Esophagus muscularis mucosa (tissue), 4 donors: Measurements from ENCODE around the gene TTC7B. TPM values are rescaled to one million over a fixed set of nuclear protein-coding genes. Genes with fewer than 3 reads are reported as not detected.
A peak's percentile ranks its signal among the peaks of the same experiment; 100 is the strongest.

Source experiments
- DNase-seq: peaks from one replicate; pipeline ENCODE4 v3.0.0-alpha.2; 2017; ENCODE audit errors: extremely low spot score
- H3K27ac ChIP-seq, 4 donors: fragments of 200-600 bp; sonication (generic); replicated peaks in 1 of 4; 1 replicate in 3 of 4; 2 replicates in 1 of 4; pipeline ENCODE4 v1.5.1; 2016 to 2019; ENCODE audit warnings: mild to moderate bottlenecking in 1 of 4
- H3K27me3 ChIP-seq, 4 donors: fragments of 200-600 bp; sonication (generic); one replicate each; pipeline versions ENCODE4 v1.5.1 to v1.6.0; 2016 to 2019
- H3K36me3 ChIP-seq, 4 donors: fragments of 200-600 bp; sonication (generic); one replicate each; pipeline ENCODE4 v1.5.1; 2016 to 2019
- H3K4me1 ChIP-seq, 4 donors: fragments of 200-600 bp; sonication (generic); one replicate each; pipeline ENCODE4 v1.5.1; 2016 to 2019
- H3K4me3 ChIP-seq, 4 donors: fragments of 200-600 bp; sonication (generic); 1 replicate in 2 of 4; 2 replicates in 2 of 4; pipeline ENCODE4 v1.5.1; 2016 to 2019; ENCODE audit warnings: mild to moderate bottlenecking in 4 of 4, moderate library complexity in 1 of 4
- H3K9me3 ChIP-seq, 4 donors: fragments of 200-600 bp; sonication (generic); 1 replicate in 3 of 4; 2 replicates in 1 of 4; pipeline ENCODE4 v1.5.1; 2016 to 2019
- CTCF ChIP-seq, 3 experiments: fragments of 200-600 bp in 2 of 3; fragments of 450-650 bp in 1 of 3; sonication (generic) in 2 of 3; IDR thresholded peaks; one replicate each; pipeline ENCODE4 v1.5.1; 2017 to 2019; ENCODE audit warnings: antibody characterized with exemption in 3 of 3, mild to moderate bottlenecking in 2 of 3, moderate library complexity in 1 of 3
- EP300 ChIP-seq: sonication (generic); formaldehyde crosslinking; IDR thresholded peaks from one replicate; pipeline ENCODE4 v1.6.1; 2017; ENCODE audit warnings: antibody characterized with exemption
- POLR2A ChIP-seq: fragments of 450-650 bp; IDR thresholded peaks from one replicate; pipeline ENCODE4 v1.6.1; 2017; ENCODE audit warnings: antibody characterized with exemption, moderate library complexity, mild to moderate bottlenecking, low read depth
- POLR2AphosphoS5 ChIP-seq, 2 donors: sonication (generic); formaldehyde crosslinking; IDR thresholded peaks; one replicate each; pipeline ENCODE4 v1.6.1; 2017; ENCODE audit warnings: antibody characterized with exemption in 2 of 2
- WGBS: methylation state at CpG from one replicate; pipeline ENCODE4 v1.1.5; 2018; 5-methylcytosine and 5-hydroxymethylcytosine counted together
- intact Hi-C: fragments of 100-400 bp; cut with DNase I; formaldehyde crosslinking; loops from one replicate; pipeline ENCODE4 v1.15.1; 2023
- total RNA-seq, 4 donors: library from RNA; depleted of rRNA; stranded (reverse); fragments of >200 nt; gene quantifications; one replicate each; pipeline versions ENCODE4 v1.1.0 to v1.2.1, GENCODE V29; 2016

Gene TTC7B
- total RNA-seq, 4 donors from 2014 or later: 54.4 to 148 (median 113) TPM

DNA sequence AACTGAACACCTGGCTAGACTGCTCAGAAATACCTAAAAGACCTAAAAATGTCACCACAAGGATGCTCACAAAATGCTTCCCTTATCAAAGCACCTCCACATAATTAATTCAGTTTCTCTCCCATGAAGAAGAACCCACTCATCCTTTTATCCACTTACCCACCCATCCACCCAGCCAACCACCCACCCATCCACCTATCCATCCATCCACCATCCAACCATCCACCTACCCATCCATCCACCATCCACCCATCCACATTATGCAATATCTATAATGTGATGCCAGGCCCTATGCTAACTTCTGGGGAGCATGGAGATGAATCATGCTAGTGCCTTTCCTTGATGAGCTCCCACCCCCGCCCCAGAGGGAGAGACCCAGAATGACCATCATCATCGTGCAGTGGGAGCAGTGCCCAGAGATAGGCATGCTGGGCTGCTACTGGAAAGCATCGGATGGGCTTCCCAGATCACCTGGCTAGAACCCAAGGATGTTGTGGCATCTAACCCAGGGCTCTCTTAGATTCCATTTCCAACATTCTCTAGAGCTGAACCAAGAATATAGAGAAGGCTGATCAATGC is 166.6 kb downstream of the TTC7B start:
- Histone ChIP-seq H3K27me3 (no peaks in the 10 kb centered on the region), H3K4me3 (no peak overlapping the region), H3K4me1 (peaks cover 0 to 89% (median 64%) of the 10 kb centered on the region in 4 donors), H3K36me3 (peaks cover 0 to 38% (median 11%) of the 10 kb centered on the region in 4 donors), H3K9me3 (no peaks in the 10 kb centered on the region), H3K27ac (no peak overlapping the region)
- WGBS: 100% methylated on average over 3 of the region's 3 CpGs
- intact Hi-C loops: no loop called here
- DNase-seq: no peak
- TF ChIP-seq CTCF (IDR thresholded peaks at IDR 0.05) (no peak), POLR2AphosphoS5 (IDR thresholded peaks at IDR 0.05) (no peak), POLR2A (no peak), EP300 (no peak)

DNA sequence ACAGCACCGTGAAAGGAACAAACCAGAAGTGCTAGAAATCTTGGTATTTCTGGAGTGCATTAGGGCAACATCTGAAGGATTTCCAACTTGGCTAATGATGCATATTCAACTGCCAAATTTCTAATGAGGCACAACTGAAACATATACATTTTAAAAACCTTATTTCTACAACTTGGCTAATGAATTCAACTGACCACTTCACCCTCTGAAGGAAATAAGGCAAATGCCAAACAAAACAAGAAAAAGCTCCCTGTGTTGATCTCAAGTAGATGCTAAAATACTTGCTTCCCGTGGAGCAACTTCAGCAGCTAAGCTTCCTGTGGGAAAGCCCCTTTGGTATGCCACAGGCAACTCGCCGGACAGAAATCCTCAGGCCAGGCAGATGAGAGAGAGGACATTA is 167.1 kb downstream of the TTC7B start:
- intact Hi-C loops: no loop called here
- Histone ChIP-seq H3K36me3 (peaks cover 0 to 33% (median 10%) of the 10 kb centered on the region in 4 donors), H3K9me3 (no peaks in the 10 kb centered on the region), H3K27ac (peak overlapping the region in 1 of 4 donors; percentile 14), H3K4me1 (peaks cover 0 to 89% (median 64%) of the 10 kb centered on the region in 4 donors), H3K27me3 (no peaks in the 10 kb centered on the region), H3K4me3 (no peak overlapping the region)
- no peak for TF ChIP-seq POLR2AphosphoS5 (IDR thresholded peaks at IDR 0.05)
- TF ChIP-seq EP300: no peak
- WGBS: 44% methylated on average over 4 of the region's 4 CpGs
- no peak for DNase-seq

- no peak overlapping the region for H3K4me3 ChIP-seq
- peaks cover under 1 to 89% (median 64%) of the 10 kb centered on the region in 4 donors for H3K4me1 ChIP-seq
- peaks cover 0 to 30% (median 10%) of the 10 kb centered on the region in 4 donors for H3K36me3 ChIP-seq
- H3K27me3 ChIP-seq: no peaks in the 10 kb centered on the region
- intact Hi-C loops: no loop called here
- no peaks in the 10 kb centered on the region for H3K9me3 ChIP-seq
- no peak overlapping the region for H3K27ac ChIP-seq
- WGBS: 95% methylated on average over 5 of the region's 5 CpGs
- DNase-seq: no peak
- TF ChIP-seq EP300: no peak
- no peak for TF ChIP-seq POLR2A
- TF ChIP-seq CTCF (IDR thresholded peaks at IDR 0.05): no peak
- no peak for TF ChIP-seq POLR2AphosphoS5 (IDR thresholded peaks at IDR 0.05)
Observed at GRCh38 chr14:90648421-90648820, 167.8 kb downstream of the TTC7B start.

DNA sequence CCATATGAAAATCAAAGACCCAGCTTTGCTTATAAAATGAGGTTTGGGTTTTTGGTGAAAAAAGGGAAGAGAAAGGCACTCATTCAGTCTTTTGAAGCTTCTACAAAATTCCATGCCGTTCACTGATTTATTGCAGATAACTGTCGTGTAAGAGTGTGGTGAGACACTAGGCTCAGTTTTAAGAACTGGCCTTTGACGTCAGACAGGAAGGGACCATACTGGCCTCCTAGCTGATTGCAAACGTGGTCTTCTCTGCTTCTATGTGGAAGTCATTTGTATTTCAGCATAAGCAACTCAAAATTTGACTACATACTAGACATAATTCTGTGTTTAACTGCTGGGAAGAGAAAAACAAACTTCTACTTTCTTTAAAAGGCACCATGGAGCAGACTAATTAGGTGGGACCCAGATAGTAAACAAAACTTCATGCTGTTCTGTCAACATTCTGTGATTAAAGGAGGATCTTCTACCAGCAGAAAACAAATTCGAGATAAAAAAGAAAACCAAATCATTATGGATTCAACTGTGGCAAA is 168.7 kb downstream of the TTC7B start:
- H3K9me3 ChIP-seq: no peaks in the 10 kb centered on the region
- no peak for TF ChIP-seq EP300
- TF ChIP-seq POLR2A: no peak
- TF ChIP-seq CTCF (IDR thresholded peaks at IDR 0.05): no peak
- no peak for TF ChIP-seq POLR2AphosphoS5 (IDR thresholded peaks at IDR 0.05)
- DNase-seq: no peak
- H3K27me3 ChIP-seq: no peaks in the 10 kb centered on the region
- H3K27ac ChIP-seq: no peak overlapping the region
- H3K4me1 ChIP-seq: peaks cover 7 to 89% (median 64%) of the 10 kb centered on the region in 4 donors
- intact Hi-C loops: no loop called here
- WGBS: 79% methylated on average over 5 of the region's 5 CpGs
- H3K4me3 ChIP-seq: no peak overlapping the region
- H3K36me3 ChIP-seq: peaks cover 0 to 21% (median 10%) of the 10 kb centered on the region in 4 donors

- H3K36me3 ChIP-seq: peaks cover 0 to 20% (median 10%) of the 10 kb centered on the region in 4 donors
- peaks cover 20 to 90% (median 65%) of the 10 kb centered on the region in 4 donors for H3K4me1 ChIP-seq
- no peaks in the 10 kb centered on the region for H3K27me3 ChIP-seq
- no peak for DNase-seq
- TF ChIP-seq EP300 (no peak), CTCF (IDR thresholded peaks at IDR 0.05) (no peak), POLR2AphosphoS5 (IDR thresholded peaks at IDR 0.05) (peak in 1 of 2 donors; percentile 54), POLR2A (no peak)
- intact Hi-C loops: no loop called here
- 86% methylated on average over 6 of the region's 6 CpGs for WGBS
- peak overlapping the region; percentile 70 to 77 (median 74) for H3K27ac ChIP-seq
- no peak overlapping the region for H3K4me3 ChIP-seq
- H3K9me3 ChIP-seq: no peaks in the 10 kb centered on the region
Observed at GRCh38 chr14:90645842-90646443, 170.3 kb downstream of the TTC7B start.
